Lower leg skin (tissue), 4 donors: Measurements from ENCODE around the gene ATAD3C. TPM values are rescaled to one million over a fixed set of nuclear protein-coding genes. Genes with fewer than 3 reads are reported as not detected.
"Not testable (repeated sequence)": the region's sequence is repeated elsewhere in the genome, so short reads cannot be mapped to it uniquely, and the experiment has no call there.

ENCODE experiments used
- DNase-seq, 2 donors: peaks; one replicate each; pipeline ENCODE4 v3.0.0-alpha.2; 2019; ENCODE audit warnings: low spot score in 2 of 2
- H3K4me3 ChIP-seq: fragments of 200-600 bp; sonication (generic); 2 replicates; pipeline ENCODE4 v1.5.1; 2017; ENCODE audit warnings: mild to moderate bottlenecking, low read depth; ENCODE audit not compliant: poor library complexity, severe bottlenecking
- POLR2A ChIP-seq, 2 donors: fragments of 450-650 bp; IDR thresholded peaks; one replicate each; pipeline ENCODE4 v1.6.1; 2016 to 2017; ENCODE audit warnings: antibody characterized with exemption in 2 of 2, mild to moderate bottlenecking in 1 of 2, moderate library complexity in 1 of 2
- WGBS, 2 donors: methylation state at CpG; one replicate each; pipeline ENCODE4 v1.1.5; 2018; 5-methylcytosine and 5-hydroxymethylcytosine counted together
- intact Hi-C: fragments of 100-400 bp; cut with DNase I; formaldehyde crosslinking; loops from one replicate; pipeline ENCODE4 v1.15.0; 2023; ENCODE audit warnings: low total_unique reads
- total RNA-seq, 4 donors: library from RNA; depleted of rRNA; stranded (reverse); fragments of >200 nt; gene quantifications; one replicate each; pipeline ENCODE4 v1.1.0, GENCODE V29; 2016
- TF ChIP-seq, protein P1 (sequence below), 3 donors: fragments of 450-650 bp; IDR thresholded peaks; one replicate each; pipeline ENCODE4 v1.5.1; 2016; ENCODE audit warnings: antibody characterized with exemption in 3 of 3, mild to moderate bottlenecking in 3 of 3, moderate library complexity in 2 of 3

The ATAD3C gene
- total RNA-seq, 4 donors from 2014 or later, result 0.17 to 2.1 (median 0.63) TPM

DNA sequence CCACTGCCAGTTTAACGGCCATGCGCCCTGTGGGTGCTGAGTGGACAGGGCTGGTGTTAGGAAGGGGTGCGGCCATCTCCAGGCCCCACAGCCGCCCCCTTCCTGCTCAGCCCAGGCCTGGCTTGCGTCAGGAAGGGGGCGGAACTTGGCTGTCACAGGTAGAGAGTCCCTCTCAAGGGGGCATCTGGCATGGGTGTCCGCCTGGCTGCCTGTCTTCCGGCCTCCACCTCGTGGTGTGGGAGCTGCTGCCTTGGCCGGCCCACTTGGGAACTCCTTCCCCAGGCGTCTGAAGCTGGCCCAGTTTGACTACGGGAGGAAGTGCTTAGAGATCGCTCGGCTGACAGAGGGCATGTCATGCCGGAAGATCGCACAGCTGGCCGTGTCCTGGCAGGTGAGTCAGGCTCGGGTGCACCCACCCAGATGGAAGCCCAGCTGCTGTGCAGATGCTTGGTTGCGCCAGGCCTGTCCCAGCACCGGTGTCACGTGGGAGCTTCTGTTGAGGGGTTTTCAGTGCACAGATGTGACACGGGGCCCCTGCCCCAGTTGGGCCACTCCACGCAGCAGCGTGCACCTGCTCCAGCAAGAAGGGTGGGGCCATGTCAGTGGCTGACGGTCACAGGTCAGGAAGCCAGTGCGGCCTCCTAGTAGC, 13.0 kb downstream of the ATAD3C start:
- DNase-seq, result no peak
- H3K4me3 ChIP-seq, result no peak overlapping the region
- TF ChIP-seq POLR2A (IDR thresholded peaks at IDR 0.05), result no peak
- TF ChIP-seq, protein P1, sequence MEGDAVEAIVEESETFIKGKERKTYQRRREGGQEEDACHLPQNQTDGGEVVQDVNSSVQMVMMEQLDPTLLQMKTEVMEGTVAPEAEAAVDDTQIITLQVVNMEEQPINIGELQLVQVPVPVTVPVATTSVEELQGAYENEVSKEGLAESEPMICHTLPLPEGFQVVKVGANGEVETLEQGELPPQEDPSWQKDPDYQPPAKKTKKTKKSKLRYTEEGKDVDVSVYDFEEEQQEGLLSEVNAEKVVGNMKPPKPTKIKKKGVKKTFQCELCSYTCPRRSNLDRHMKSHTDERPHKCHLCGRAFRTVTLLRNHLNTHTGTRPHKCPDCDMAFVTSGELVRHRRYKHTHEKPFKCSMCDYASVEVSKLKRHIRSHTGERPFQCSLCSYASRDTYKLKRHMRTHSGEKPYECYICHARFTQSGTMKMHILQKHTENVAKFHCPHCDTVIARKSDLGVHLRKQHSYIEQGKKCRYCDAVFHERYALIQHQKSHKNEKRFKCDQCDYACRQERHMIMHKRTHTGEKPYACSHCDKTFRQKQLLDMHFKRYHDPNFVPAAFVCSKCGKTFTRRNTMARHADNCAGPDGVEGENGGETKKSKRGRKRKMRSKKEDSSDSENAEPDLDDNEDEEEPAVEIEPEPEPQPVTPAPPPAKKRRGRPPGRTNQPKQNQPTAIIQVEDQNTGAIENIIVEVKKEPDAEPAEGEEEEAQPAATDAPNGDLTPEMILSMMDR (IDR thresholded peaks at IDR 0.05), result no peak
- WGBS, 2 donors, result 37 to 46% methylated on average over 14 to 25 of the region's 26 CpGs
- intact Hi-C loops, result no loop called here

GRCh38 chr1:1463312-1463711, 13.8 kb downstream of the ATAD3C start:
- no peak overlapping the region for H3K4me3 ChIP-seq
- intact Hi-C loops, result no loop called here
- DNase-seq, result no peak
- TF ChIP-seq, protein P1 (IDR thresholded peaks at IDR 0.05), result no peak
- no peak for TF ChIP-seq POLR2A (IDR thresholded peaks at IDR 0.05)
- WGBS, 2 donors, result 88 to 96% methylated on average over 7 of the region's 7 CpGs

DNA sequence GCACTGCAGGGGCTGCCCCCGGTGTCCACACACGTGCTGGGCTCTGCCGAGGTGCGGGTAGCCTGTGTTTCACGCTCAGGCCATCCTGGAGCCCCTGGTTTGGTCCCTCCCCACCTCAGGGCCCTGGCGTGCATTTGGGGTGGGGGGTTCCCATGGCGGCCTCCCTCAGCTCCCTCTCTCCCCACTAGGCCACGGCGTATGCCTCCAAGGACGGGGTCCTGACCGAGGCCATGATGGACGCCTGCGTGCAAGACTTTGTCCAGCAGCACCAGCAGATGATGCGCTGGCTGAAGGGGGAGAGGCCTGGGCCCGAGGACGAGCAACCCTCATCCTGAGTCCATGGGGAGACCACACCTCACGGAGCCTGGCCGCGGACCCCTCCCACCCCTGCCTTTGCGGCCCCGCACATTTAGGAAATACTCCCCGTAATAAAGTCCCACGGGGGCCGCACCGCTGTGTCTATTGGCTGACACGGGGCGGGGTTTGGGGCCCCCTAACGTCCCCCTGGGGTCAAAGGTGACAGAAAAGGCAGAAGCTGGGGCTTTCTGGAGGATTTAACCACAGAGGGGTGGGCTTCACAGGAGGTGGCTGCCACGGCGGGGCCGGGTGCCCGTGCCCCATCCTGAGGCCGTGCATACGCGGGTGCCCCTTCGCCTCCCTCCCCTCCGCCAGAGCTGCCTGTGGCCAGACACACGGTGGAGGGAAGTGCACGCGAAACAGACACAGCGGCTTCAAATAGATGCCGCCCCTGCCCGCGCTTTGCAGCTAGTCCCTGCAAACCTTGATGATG, 18.9 kb downstream of the ATAD3C start:
- intact Hi-C loops, DNase-seq: not testable (repeated sequence)
- 78 to 83% methylated on average over 20 to 25 of the region's 44 CpGs for WGBS, 2 donors

GRCh38 chr1:1470626-1471388, 21.3 kb downstream of the ATAD3C start:
- DNase-seq, result peak in 1 of 2 donors; percentile 24
- WGBS, 2 donors, result 11 to 13% methylated on average over 16 of the region's 16 CpGs
- intact Hi-C loops, result no loop called here
- no peak for TF ChIP-seq POLR2A (IDR thresholded peaks at IDR 0.05)
- TF ChIP-seq, protein P1 (IDR thresholded peaks at IDR 0.05), result no peak
- peak overlapping the region; percentile 29 for H3K4me3 ChIP-seq

More for the DNA sequence above, 18.9 kb downstream of the ATAD3C start:
- H3K4me3 ChIP-seq, result not testable (repeated sequence)

GRCh38 chr1:1471389-1472052, 22.0 kb downstream of the ATAD3C start, which contains the start of gene ATAD3B:
Gene ATAD3B, plus strand, starts transcription at chr1:1471765. Its CDS starts 120 bp downstream, at chr1:1471885.
- DNase-seq, result peak; percentile 92 to 98
- TF ChIP-seq, protein P1 (IDR thresholded peaks at IDR 0.05), result no peak
- no peak for TF ChIP-seq POLR2A (IDR thresholded peaks at IDR 0.05)
- WGBS, 2 donors, result 1% methylated on average over 32 to 47 of the region's 87 CpGs
- peak within 1 kb of the TSS; percentile 29 for H3K4me3 ChIP-seq
- intact Hi-C loops, result no loop called here

GRCh38 chr1:1472053-1472876, 22.8 kb downstream of the ATAD3C start:
- DNase-seq, intact Hi-C loops: not testable (repeated sequence)
- WGBS, 2 donors, result 7 to 11% methylated on average over 12 to 15 of the region's 65 CpGs
- peak overlapping the region; percentile 29 for H3K4me3 ChIP-seq

- DNase-seq, intact Hi-C loops, H3K4me3 ChIP-seq: not testable (repeated sequence)
- 90 to 100% methylated on average over 1 to 16 of the region's 17 CpGs for WGBS, 2 donors
Measured at GRCh38 chr1:1476011-1476410, 26.5 kb downstream of the ATAD3C start.
